Spleen (tissue), 11 donors: ENCODE data around the gene FAM234A. TPM values are rescaled to one million over a fixed set of nuclear protein-coding genes. Genes with fewer than 3 reads are reported as not detected.

Source experiments
- DNase-seq: peaks from one replicate; pipeline ENCODE4 v3.0.0-alpha.2; 2020
- H3K27ac ChIP-seq, 8 donors: fragments of 200-600 bp; sonication (generic) in 7 of 8; 1 replicate in 4 of 8; 2 replicates in 4 of 8; pipeline versions ENCODE4 v1.5.0 to v1.8.0; 2016 to 2021; ENCODE audit warnings: inconsistent platforms in 4 of 8, mild to moderate bottlenecking in 4 of 8, moderate library complexity in 1 of 8
- H3K27me3 ChIP-seq, 7 donors: fragments of 200-600 bp; sonication (generic) in 6 of 7; replicated peaks in 1 of 7; 1 replicate in 4 of 7; 2 replicates in 3 of 7; pipeline versions ENCODE4 v1.5.0 to v1.8.0; 2016 to 2021; ENCODE audit warnings: inconsistent platforms in 3 of 7, mild to moderate bottlenecking in 1 of 7
- H3K36me3 ChIP-seq, 6 donors: fragments of 200-600 bp; sonication (generic) in 5 of 6; 1 replicate in 4 of 6; 2 replicates in 2 of 6; pipeline versions ENCODE4 v1.5.0 to v1.8.0; 2016 to 2021; ENCODE audit warnings: inconsistent platforms in 2 of 6
- H3K4me1 ChIP-seq, 6 donors: fragments of 200-600 bp; sonication (generic) in 5 of 6; 1 replicate in 3 of 6; 2 replicates in 3 of 6; pipeline versions ENCODE4 v1.5.0 to v1.8.0; 2016 to 2021; ENCODE audit warnings: inconsistent platforms in 3 of 6
- H3K4me3 ChIP-seq, 8 donors: fragments of 200-600 bp; sonication (generic) in 7 of 8; 1 replicate in 4 of 8; 2 replicates in 4 of 8; pipeline versions ENCODE4 v1.5.0 to v1.8.0; 2016 to 2021; ENCODE audit warnings: inconsistent platforms in 4 of 8, mild to moderate bottlenecking in 4 of 8, moderate library complexity in 2 of 8
- H3K9me3 ChIP-seq, 8 donors: fragments of 200-600 bp; sonication (generic) in 7 of 8; 1 replicate in 4 of 8; 2 replicates in 4 of 8; pipeline versions ENCODE4 v1.5.0 to v1.8.0; 2016 to 2021; ENCODE audit warnings: inconsistent platforms in 4 of 8
- CTCF ChIP-seq, 11 experiments: fragments of 200-600 bp in 7 of 11; fragments of 450-650 bp in 4 of 11; sonication (generic) in 4 of 11; IDR thresholded peaks in 8 of 11; conservative IDR thresholded peaks in 3 of 11; 1 replicate in 7 of 11; 2 replicates in 4 of 11; pipeline versions ENCODE4 v1.4.0 to v1.8.0; 2016 to 2021; ENCODE audit warnings: antibody characterized with exemption in 11 of 11, inconsistent platforms in 4 of 11, mild to moderate bottlenecking in 1 of 11
- POLR2A ChIP-seq, 3 donors: fragments of 450-650 bp; IDR thresholded peaks; one replicate each; pipeline ENCODE4 v1.5.1; 2017; ENCODE audit warnings: antibody characterized with exemption in 3 of 3, mild to moderate bottlenecking in 1 of 3
- POLR2AphosphoS5 ChIP-seq, 3 donors: sonication (generic); formaldehyde crosslinking; IDR thresholded peaks; one replicate each; pipeline ENCODE4 v1.5.1; 2017; ENCODE audit warnings: antibody characterized with exemption in 3 of 3
- WGBS, 5 donors: extraction: QIAGEN DNeasy Blood & Tissue Kit in 3 of 5; methylation state at CpG; one replicate each; pipeline versions ENCODE4 v1.1.5 to v1.1.7; 2013 to 2018; 5-methylcytosine and 5-hydroxymethylcytosine counted together
- intact Hi-C: fragments of 100-400 bp; cut with DNase I; formaldehyde crosslinking; loops from one replicate; pipeline ENCODE4 v1.15.0; 2023; ENCODE audit warnings: low total_unique reads
- polyA plus RNA-seq, 3 donors: library from polyadenylated mRNA; stranded (reverse); fragments of 200-250 nt; gene quantifications; one replicate each; pipeline ENCODE4 v1.2.1, GENCODE V29; 2013
- total RNA-seq, 7 donors: library from RNA; depleted of rRNA in 3 of 7; stranded (reverse); fragments of >200 nt in 3 of 7; fragmentation: NEBNext Ultra II Directional in 4 of 7; extraction: Animal tissue kit (Norgen Biotek cat#: 25700) in 4 of 7; gene quantifications; one replicate each; pipeline versions ENCODE4 v1.1.0 to v1.2.1, GENCODE V29; 2016 to 2021
- donor health status: healthy with polysubstance abuse.
- donor health status: DM: no; HTN: no; CAD: no; lungs with moderate emphysema.
- donor health status: DM: no; HTN: no; CAD: no.
- donor health status: Bipolar disorder and iron deficiency.
- donor health status: healthy.
- donor health status: DM: no; HTN: no; CAD: no.
- donor health status: DM: yes; HTN: yes; CAD: no.

Gene FAM234A
- total and polyA plus RNA-seq, 10 donors: 13.0 to 63.1 (median 39.7) TPM

- Histone ChIP-seq H3K27ac (no peak overlapping the region), H3K36me3 (peaks cover 0 to 33% (median 4%) of the 10 kb centered on the region in 6 donors), H3K9me3 (no peaks in the 10 kb centered on the region), H3K27me3 (no peaks in the 10 kb centered on the region), H3K4me1 (peaks cover under 1 to 24% (median 5%) of the 10 kb centered on the region in 6 donors), H3K4me3 (no peak overlapping the region)
- no peak for TF ChIP-seq POLR2AphosphoS5 (IDR thresholded peaks at IDR 0.05)
- no peak for DNase-seq
- intact Hi-C loops: no loop called here
- WGBS, 5 donors: 88 to 94% (median 93%) methylated on average over 12 of the region's 12 CpGs
Measured at GRCh38 chr16:247027-247426, 12.4 kb downstream of the FAM234A start.

GRCh38 chr16:249431-249830 lies 14.8 kb downstream of the FAM234A start:
- H3K27me3 ChIP-seq: no peaks in the 10 kb centered on the region
- intact Hi-C loops: no loop called here
- no peaks in the 10 kb centered on the region for H3K9me3 ChIP-seq
- 89 to 93% (median 92%) methylated on average over 10 to 12 of the region's 12 CpGs for WGBS, 5 donors
- TF ChIP-seq POLR2A (IDR thresholded peaks at IDR 0.05): no peak
- TF ChIP-seq CTCF (IDR thresholded peaks at IDR 0.05 in 8 of 11, conservative IDR thresholded peaks at IDR 0.05 in 3 of 11): no peak
- no peak for TF ChIP-seq POLR2AphosphoS5 (IDR thresholded peaks at IDR 0.05)
- no peak overlapping the region for H3K4me3 ChIP-seq
- no peak for DNase-seq
- H3K27ac ChIP-seq: no peak overlapping the region
- peaks cover 3 to 41% (median 7%) of the 10 kb centered on the region in 6 donors for H3K36me3 ChIP-seq
- H3K4me1 ChIP-seq: peaks cover 3 to 28% (median 21%) of the 10 kb centered on the region in 6 donors

GRCh38 chr16:252366-253337 lies 18.0 kb downstream of the FAM234A start:
- Histone ChIP-seq H3K4me1 (peaks cover 3 to 28% (median 21%) of the 10 kb centered on the region in 6 donors), H3K27me3 (no peaks in the 10 kb centered on the region), H3K27ac (peak overlapping the region; percentile 67 to 85 (median 82)), H3K36me3 (peaks cover 3 to 73% (median 17%) of the 10 kb centered on the region in 6 donors), H3K9me3 (no peaks in the 10 kb centered on the region), H3K4me3 (peak overlapping the region in 4 of 8 donors; percentile 12 to 47 (median 18))
- 29 to 42% (median 31%) methylated on average over 30 of the region's 30 CpGs for WGBS, 5 donors
- DNase-seq: no peak
- TF ChIP-seq POLR2A (IDR thresholded peaks at IDR 0.05) (no peak), POLR2AphosphoS5 (IDR thresholded peaks at IDR 0.05) (peak in 2 of 3 donors; percentile 27 to 53)
- intact Hi-C loops: no loop called here

GRCh38 chr16:253833-254232 lies 19.2 kb downstream of the FAM234A start:
- no peak for DNase-seq
- WGBS, 5 donors: 64 to 77% (median 70%) methylated on average over 6 of the region's 6 CpGs
- TF ChIP-seq POLR2A (IDR thresholded peaks at IDR 0.05) (no peak), POLR2AphosphoS5 (IDR thresholded peaks at IDR 0.05) (no peak), CTCF (IDR thresholded peaks at IDR 0.05 in 8 of 11, conservative IDR thresholded peaks at IDR 0.05 in 3 of 11) (no peak)
- peaks cover 3 to 74% (median 17%) of the 10 kb centered on the region in 6 donors for H3K36me3 ChIP-seq
- no peaks in the 10 kb centered on the region for H3K27me3 ChIP-seq
- peak overlapping the region in 3 of 8 donors; percentile 82 to 85 (median 82) for H3K27ac ChIP-seq
- intact Hi-C loops: no loop called here
- H3K4me1 ChIP-seq: peaks cover 3 to 28% (median 21%) of the 10 kb centered on the region in 6 donors
- no peaks in the 10 kb centered on the region for H3K9me3 ChIP-seq
- no peak overlapping the region for H3K4me3 ChIP-seq

GRCh38 chr16:254461-254860 lies 19.8 kb downstream of the FAM234A start:
- no peak for DNase-seq
- WGBS, 5 donors: 95 to 97% (median 96%) methylated on average over 25 of the region's 25 CpGs
- peaks cover 3 to 74% (median 18%) of the 10 kb centered on the region in 6 donors for H3K36me3 ChIP-seq
- H3K9me3 ChIP-seq: no peaks in the 10 kb centered on the region
- H3K4me3 ChIP-seq: no peak overlapping the region
- peaks cover 3 to 28% (median 21%) of the 10 kb centered on the region in 6 donors for H3K4me1 ChIP-seq
- no peaks in the 10 kb centered on the region for H3K27me3 ChIP-seq
- intact Hi-C loops: no loop called here
- no peak overlapping the region for H3K27ac ChIP-seq
- TF ChIP-seq CTCF (IDR thresholded peaks at IDR 0.05 in 8 of 11, conservative IDR thresholded peaks at IDR 0.05 in 3 of 11) (no peak), POLR2AphosphoS5 (IDR thresholded peaks at IDR 0.05) (no peak), POLR2A (IDR thresholded peaks at IDR 0.05) (no peak)
